B cell (primary cell): ENCODE data around the gene SOX3.

ENCODE experiments used
- CTCF ChIP-seq: fragments of 200-600 bp; IDR thresholded peaks from one replicate; pipeline ENCODE4 v1.8.0; 2022; ENCODE audit warnings: antibody characterized with exemption, mild to moderate bottlenecking
- EZH2 ChIP-seq: IDR thresholded peaks from 2 replicates; pipeline ENCODE4 v1.6.1; 2012; ENCODE audit warnings: borderline replicate concordance, low read depth, mild to moderate bottlenecking, moderate library complexity, low read length; ENCODE audit not compliant: insufficient read depth, poor library complexity, severe bottlenecking

GRCh38 chrX:140501940-140502468, 2.9 kb downstream of the SOX3 start:
- no peak for TF ChIP-seq CTCF
- no peak for TF ChIP-seq EZH2
